Limb (tissue), 2 donors: Measurements from ENCODE around the gene HAND2.

ENCODE experiments used
- DNase-seq, 2 donors: peaks; one replicate each; pipeline ENCODE4 v3.0.0-alpha.2; 2016; ENCODE audit errors: extremely low spot score in 2 of 2

HAND2 gene

GRCh38 chr4:173521467-173522159 is 8.4 kb downstream of the HAND2 start:
- DNase-seq: no peak

GRCh38 chr4:173520921-173521466 is 9.0 kb downstream of the HAND2 start:
- DNase-seq: peak in 1 of 2 donors; percentile 35

- peak in 1 of 2 donors; percentile 59 for DNase-seq
These were observed 10.6 kb downstream of the HAND2 start for GRCh38 chr4:173519111-173520101.

GRCh38 chr4:173518425-173519102 is 11.5 kb downstream of the HAND2 start:
- DNase-seq: peak in 1 of 2 donors; percentile 58

GRCh38 chr4:173517781-173518424 is 12.1 kb downstream of the HAND2 start:
- peak in 1 of 2 donors; percentile 51 for DNase-seq

GRCh38 chr4:173516621-173517524 is 13.2 kb downstream of the HAND2 start:
- DNase-seq: peak in 1 of 2 donors; percentile 68

GRCh38 chr4:173515458-173515857 is 14.6 kb downstream of the HAND2 start:
- DNase-seq: peak in 1 of 2 donors; percentile 29

GRCh38 chr4:173514641-173515217 is 15.3 kb downstream of the HAND2 start:
- DNase-seq: no peak

GRCh38 chr4:173513651-173514050 is 16.4 kb downstream of the HAND2 start:
- DNase-seq: no peak

- DNase-seq: no peak
These were observed 18.2 kb downstream of the HAND2 start for GRCh38 chr4:173511787-173512361.

- DNase-seq: peak in 1 of 2 donors; percentile 80
These were observed 20.7 kb downstream of the HAND2 start for GRCh38 chr4:173509036-173510001.

- peak in 1 of 2 donors; percentile 61 for DNase-seq
These were observed 21.5 kb downstream of the HAND2 start for GRCh38 chr4:173508386-173509035.

- peak in 1 of 2 donors; percentile 41 for DNase-seq
These were observed 22.3 kb downstream of the HAND2 start for GRCh38 chr4:173507471-173508385.

- DNase-seq: peak in 1 of 2 donors; percentile 46
These were observed 23.3 kb downstream of the HAND2 start for GRCh38 chr4:173506597-173507211.

GRCh38 chr4:173505924-173506518 is 24.0 kb downstream of the HAND2 start:
- peak in 1 of 2 donors; percentile 54 for DNase-seq

- DNase-seq: peak in 1 of 2 donors; percentile 41
These were observed 25.9 kb downstream of the HAND2 start for GRCh38 chr4:173504181-173504503.
